NT2/D1 (cell line): ENCODE measurements around the gene AKR1E2.

Experiments
- DNase-seq: peaks from one replicate; pipeline ENCODE4 v3.0.0-alpha.2; 2011; ENCODE audit warnings: low read depth, low spot score
- H3K27me3 ChIP-seq: 2 replicates; pipeline ENCODE4 v1.6.0; 2011; ENCODE audit warnings: mild to moderate bottlenecking; ENCODE audit not compliant: insufficient read length, insufficient read depth
- H3K36me3 ChIP-seq: 2 replicates; pipeline ENCODE4 v1.6.1; 2011; ENCODE audit warnings: mild to moderate bottlenecking, low read length, mixed read lengths; ENCODE audit not compliant: insufficient read depth, insufficient read length
- H3K4me1 ChIP-seq: 2 replicates; pipeline ENCODE4 v1.5.1; 2011; ENCODE audit not compliant: insufficient read depth, insufficient read length
- H3K4me3 ChIP-seq: 2 replicates; pipeline ENCODE4 v1.5.1; 2011; ENCODE audit warnings: low read depth; ENCODE audit not compliant: insufficient read length
- H3K9ac ChIP-seq: 2 replicates; pipeline ENCODE4 v1.6.0; 2011; ENCODE audit warnings: low read depth; ENCODE audit not compliant: insufficient read length
- H3K9me3 ChIP-seq: 2 replicates; pipeline ENCODE4 v1.5.1; 2011; ENCODE audit warnings: mild to moderate bottlenecking, low read length; ENCODE audit not compliant: insufficient read depth
- SUZ12 ChIP-seq: IDR thresholded peaks from 2 replicates; pipeline ENCODE4 v1.6.1; 2011; ENCODE audit not compliant: insufficient read length, insufficient read depth; ENCODE audit errors: extremely low read depth
- YY1 ChIP-seq: IDR thresholded peaks from 2 replicates; pipeline ENCODE4 v1.6.1; 2011; ENCODE audit not compliant: insufficient read length, insufficient read depth
- ZNF274 ChIP-seq: IDR thresholded peaks from 2 replicates; pipeline ENCODE4 v1.6.1; 2011; ENCODE audit warnings: mild to moderate bottlenecking, low read depth, low read length

Gene AKR1E2

GRCh38 chr10:4836416-4836969 is 10.5 kb downstream of the AKR1E2 start:
- peaks cover 77% of the 10 kb centered on the region for H3K36me3 ChIP-seq
- H3K4me1 ChIP-seq = no peaks in the 10 kb centered on the region
- TF ChIP-seq ZNF274 (no peak), YY1 (no peak), SUZ12 (no peak)
- H3K9me3 ChIP-seq = no peaks in the 10 kb centered on the region
- no peak for DNase-seq
- no peak overlapping the region for H3K4me3 ChIP-seq
- H3K27me3 ChIP-seq = no peaks in the 10 kb centered on the region
- H3K9ac ChIP-seq = no peak overlapping the region

DNA sequence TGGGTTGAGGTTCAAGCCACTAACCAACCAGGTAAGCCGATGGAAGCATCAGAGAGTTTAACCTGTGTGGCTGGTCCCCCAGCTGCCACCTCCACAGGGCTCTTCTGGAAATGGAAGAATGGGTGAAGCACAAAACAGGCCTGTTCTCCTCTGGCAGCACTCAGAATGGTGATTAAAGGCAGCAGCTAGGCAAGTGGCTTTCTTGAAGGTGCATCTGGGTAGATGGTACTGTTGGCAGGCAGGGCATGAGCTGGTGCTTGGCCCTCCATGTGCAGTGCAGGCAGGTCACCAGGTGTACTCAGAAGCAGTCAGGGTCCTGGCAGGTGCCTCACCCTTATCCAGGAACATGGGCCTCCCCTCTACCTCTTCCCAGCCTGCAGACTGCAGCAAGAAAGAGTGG is 11.5 kb downstream of the AKR1E2 start:
- Histone ChIP-seq H3K27me3 (no peaks in the 10 kb centered on the region), H3K36me3 (peaks cover 72% of the 10 kb centered on the region), H3K4me3 (no peak overlapping the region), H3K9ac (no peak overlapping the region), H3K4me1 (no peaks in the 10 kb centered on the region), H3K9me3 (no peaks in the 10 kb centered on the region)
- DNase-seq = no peak
- TF ChIP-seq YY1 (no peak), ZNF274 (no peak), SUZ12 (no peak)

DNA sequence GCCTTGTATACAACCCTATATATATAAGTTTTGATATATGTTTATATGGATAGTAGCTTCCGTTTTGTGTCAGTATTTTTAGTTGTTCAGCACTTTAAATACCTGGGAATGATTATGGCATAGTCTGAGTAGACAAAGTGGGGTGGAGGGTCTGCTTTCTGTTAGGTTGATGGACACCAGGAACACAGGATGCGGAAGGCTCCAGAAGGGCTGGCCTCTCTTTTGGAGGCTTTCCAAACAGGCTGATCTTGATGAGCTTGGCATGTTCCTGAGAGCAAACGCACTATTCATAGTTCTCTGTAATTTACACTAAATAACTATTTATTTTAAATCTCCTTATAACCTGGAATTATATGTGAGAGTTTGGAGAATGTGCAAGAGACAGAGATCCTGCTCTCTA is 12.7 kb downstream of the AKR1E2 start:
- Histone ChIP-seq H3K4me1 (no peaks in the 10 kb centered on the region), H3K27me3 (no peaks in the 10 kb centered on the region), H3K4me3 (no peak overlapping the region), H3K9me3 (no peaks in the 10 kb centered on the region), H3K36me3 (peaks cover 74% of the 10 kb centered on the region), H3K9ac (no peak overlapping the region)
- DNase-seq = no peak
- TF ChIP-seq SUZ12 = no peak
- TF ChIP-seq ZNF274 = no peak
- no peak for TF ChIP-seq YY1

DNA sequence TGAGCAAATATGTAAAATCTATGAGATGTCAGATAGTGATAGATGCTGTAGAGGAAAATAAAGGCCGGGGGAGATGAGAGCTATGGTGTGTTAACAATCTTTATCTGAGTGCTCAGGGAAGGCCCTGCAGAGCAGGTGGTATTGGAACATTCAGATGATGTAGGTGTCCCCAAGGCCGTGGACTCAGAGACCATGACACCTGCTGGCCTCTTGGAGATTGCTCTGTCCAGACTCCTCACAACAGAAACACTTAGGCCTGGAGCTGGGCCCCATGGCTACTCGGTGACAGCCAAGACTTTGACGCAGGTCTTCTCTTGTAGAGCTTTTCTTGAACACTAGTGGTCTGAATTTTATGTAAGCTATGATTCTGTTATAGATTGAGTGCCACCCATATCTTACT is 13.3 kb downstream of the AKR1E2 start:
- Histone ChIP-seq H3K36me3 (peaks cover 71% of the 10 kb centered on the region), H3K4me1 (no peaks in the 10 kb centered on the region), H3K27me3 (no peaks in the 10 kb centered on the region), H3K4me3 (no peak overlapping the region), H3K9me3 (no peaks in the 10 kb centered on the region), H3K9ac (no peak overlapping the region)
- TF ChIP-seq ZNF274 = no peak
- TF ChIP-seq YY1 = no peak
- TF ChIP-seq SUZ12 = no peak
- DNase-seq = no peak

GRCh38 chr10:4840151-4840550 is 14.1 kb downstream of the AKR1E2 start:
- Histone ChIP-seq H3K4me1 (no peaks in the 10 kb centered on the region), H3K27me3 (no peaks in the 10 kb centered on the region), H3K36me3 (peaks cover 64% of the 10 kb centered on the region)

DNA sequence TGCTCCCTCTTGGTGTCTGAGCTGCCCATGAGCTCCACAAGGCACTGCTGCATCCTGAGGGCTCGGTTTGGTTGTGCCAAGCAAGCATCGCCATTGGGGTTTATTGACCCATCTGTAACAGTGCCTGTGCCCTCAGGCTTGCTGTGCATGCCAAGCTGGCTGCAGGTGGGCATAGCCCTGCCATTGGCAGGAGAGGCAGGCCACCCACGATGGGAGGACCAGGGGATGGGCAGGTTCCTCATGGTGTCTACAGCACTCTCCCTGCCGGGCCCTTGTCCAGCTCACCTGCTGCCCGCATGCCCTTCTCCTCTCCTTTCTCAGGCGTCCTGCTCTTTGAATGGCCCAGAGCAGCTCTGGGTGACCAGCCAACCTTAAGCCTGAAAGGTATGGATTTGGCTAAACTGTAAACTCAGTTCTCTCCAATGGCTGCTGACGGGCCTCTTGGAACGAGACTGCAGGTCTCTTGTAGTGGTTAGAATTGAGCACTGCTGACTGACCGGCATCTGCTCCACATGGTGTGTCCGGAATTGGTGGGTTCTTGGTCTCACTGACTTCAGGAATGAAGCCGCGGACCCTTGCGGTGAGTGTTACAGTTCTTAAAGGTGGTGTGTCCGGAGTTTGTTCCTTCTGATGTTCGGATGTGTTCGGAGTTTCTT is 17.6 kb downstream of the AKR1E2 start:
- Histone ChIP-seq H3K36me3 (peaks cover 54% of the 10 kb centered on the region), H3K27me3 (no peaks in the 10 kb centered on the region), H3K9ac (no peak overlapping the region), H3K9me3 (no peaks in the 10 kb centered on the region), H3K4me3 (no peak overlapping the region), H3K4me1 (no peaks in the 10 kb centered on the region)
- DNase-seq = no peak
- TF ChIP-seq SUZ12 (no peak), ZNF274 (no peak)

More at GRCh38 chr10:4840151-4840550, 14.1 kb downstream of the AKR1E2 start:
- TF ChIP-seq ZNF274 = no peak
- no peak for TF ChIP-seq YY1
- no peak for TF ChIP-seq SUZ12
- H3K9me3 ChIP-seq = no peaks in the 10 kb centered on the region
- no peak for DNase-seq
- H3K9ac ChIP-seq = no peak overlapping the region
- H3K4me3 ChIP-seq = no peak overlapping the region

- no peaks in the 10 kb centered on the region for H3K27me3 ChIP-seq
- peaks cover 52% of the 10 kb centered on the region for H3K36me3 ChIP-seq
- H3K9me3 ChIP-seq = no peaks in the 10 kb centered on the region
- H3K4me1 ChIP-seq = no peaks in the 10 kb centered on the region
- DNase-seq = no peak
- no peak overlapping the region for H3K4me3 ChIP-seq
- H3K9ac ChIP-seq = no peak overlapping the region
- TF ChIP-seq ZNF274 = no peak
- no peak for TF ChIP-seq YY1
- TF ChIP-seq SUZ12 = no peak
Measured at GRCh38 chr10:4844864-4845263, 18.9 kb downstream of the AKR1E2 start.

- TF ChIP-seq ZNF274 (no peak), YY1 (no peak), SUZ12 (no peak)
- no peak overlapping the region for H3K4me3 ChIP-seq
- H3K9me3 ChIP-seq = no peaks in the 10 kb centered on the region
- H3K4me1 ChIP-seq = no peaks in the 10 kb centered on the region
- no peak for DNase-seq
- H3K9ac ChIP-seq = no peak overlapping the region
- peaks cover 43% of the 10 kb centered on the region for H3K36me3 ChIP-seq
- no peaks in the 10 kb centered on the region for H3K27me3 ChIP-seq
Measured at GRCh38 chr10:4845766-4846165, 19.8 kb downstream of the AKR1E2 start.
